ENCODE data around the gene TOGARAM2. TPM values are rescaled to one million over a fixed set of nuclear protein-coding genes. Genes with fewer than 3 reads are reported as not detected.

TOGARAM2 gene
- total and polyA plus RNA-seq, 2 experiments from 2014 or later = 1.8 TPM

DNA sequence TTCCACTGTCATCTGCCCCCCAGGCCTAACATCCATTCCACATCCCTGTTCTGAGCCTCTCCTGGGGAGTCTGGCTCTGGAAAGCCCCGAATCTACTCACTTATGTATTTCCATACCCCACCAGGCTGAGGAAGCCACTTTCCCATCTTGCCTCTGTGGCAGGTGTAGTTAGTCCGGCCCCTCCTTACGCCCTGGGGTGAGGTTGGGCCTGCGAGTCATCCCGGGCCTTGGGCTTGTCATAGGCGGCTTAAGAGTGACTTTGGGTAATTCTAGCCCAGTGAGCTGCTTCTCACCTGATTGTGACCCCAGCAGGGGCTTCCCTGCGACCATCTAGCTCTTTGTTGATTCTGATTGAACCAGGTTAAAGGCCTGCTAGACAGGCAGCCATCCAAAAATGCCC lies 72.1 kb downstream of the TOGARAM2 start:
- Histone ChIP-seq H3K27me3 (ENCODE audit: insufficient read depth) (no peaks in the 10 kb centered on the region), H3K9me2 (ENCODE audit: insufficient read depth) (no peaks in the 10 kb centered on the region), H3F3A (replicated peaks; ENCODE audit: low read depth) (no peaks in the 10 kb centered on the region), H3K4me3 (no peak overlapping the region), H4K20me1 (replicated peaks; ENCODE audit: insufficient read depth) (no peaks in the 10 kb centered on the region), H2AFZ (no peak overlapping the region), H3K79me2 (replicated peaks; ENCODE audit: insufficient read depth) (no peaks in the 10 kb centered on the region), H3K36me3 (ENCODE audit: insufficient read depth) (no peaks in the 10 kb centered on the region), H3K4me1 (ENCODE audit: insufficient read depth) (peaks cover 10% of the 10 kb centered on the region), H3K27ac (ENCODE audit: low read depth) (no peak overlapping the region), H3K4me2 (no peak overlapping the region)
- DNase-seq (ENCODE audit: low spot score) (peak; percentile 24), ATAC-seq (peak; percentile 76)
- no peak overlapping the region for H3K27ac Mint-ChIP-seq
- H3K4me3 Mint-ChIP-seq = no peak overlapping the region
- TF ChIP-seq EZH2phosphoT487 (IDR thresholded peaks at IDR 0.05; ENCODE audit: unreplicated experiment) (no peak), EZH2 (IDR thresholded peaks at IDR 0.05; ENCODE audit: low read depth, unreplicated experiment) (no peak), ZNF331 (CRISPR knock-in tag; IDR thresholded peaks at IDR 0.05; ENCODE audit: low read depth) (no peak), NANOG (IDR thresholded peaks at IDR 0.05; ENCODE audit: borderline replicate concordance) (no peak), CREB1 (CRISPR knock-in tag; IDR thresholded peaks at IDR 0.05; ENCODE audit: low read depth) (no peak), ZNF114 (CRISPR knock-in tag; IDR thresholded peaks at IDR 0.05) (no peak), STAT1 (IDR thresholded peaks at IDR 0.05; ENCODE audit: unreplicated experiment) (no peak)
- TF ChIP-seq, protein P1, sequence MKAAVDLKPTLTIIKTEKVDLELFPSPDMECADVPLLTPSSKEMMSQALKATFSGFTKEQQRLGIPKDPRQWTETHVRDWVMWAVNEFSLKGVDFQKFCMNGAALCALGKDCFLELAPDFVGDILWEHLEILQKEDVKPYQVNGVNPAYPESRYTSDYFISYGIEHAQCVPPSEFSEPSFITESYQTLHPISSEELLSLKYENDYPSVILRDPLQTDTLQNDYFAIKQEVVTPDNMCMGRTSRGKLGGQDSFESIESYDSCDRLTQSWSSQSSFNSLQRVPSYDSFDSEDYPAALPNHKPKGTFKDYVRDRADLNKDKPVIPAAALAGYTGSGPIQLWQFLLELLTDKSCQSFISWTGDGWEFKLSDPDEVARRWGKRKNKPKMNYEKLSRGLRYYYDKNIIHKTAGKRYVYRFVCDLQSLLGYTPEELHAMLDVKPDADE (IDR thresholded peaks at IDR 0.05) = no peak
- TF ChIP-seq, protein P2, sequence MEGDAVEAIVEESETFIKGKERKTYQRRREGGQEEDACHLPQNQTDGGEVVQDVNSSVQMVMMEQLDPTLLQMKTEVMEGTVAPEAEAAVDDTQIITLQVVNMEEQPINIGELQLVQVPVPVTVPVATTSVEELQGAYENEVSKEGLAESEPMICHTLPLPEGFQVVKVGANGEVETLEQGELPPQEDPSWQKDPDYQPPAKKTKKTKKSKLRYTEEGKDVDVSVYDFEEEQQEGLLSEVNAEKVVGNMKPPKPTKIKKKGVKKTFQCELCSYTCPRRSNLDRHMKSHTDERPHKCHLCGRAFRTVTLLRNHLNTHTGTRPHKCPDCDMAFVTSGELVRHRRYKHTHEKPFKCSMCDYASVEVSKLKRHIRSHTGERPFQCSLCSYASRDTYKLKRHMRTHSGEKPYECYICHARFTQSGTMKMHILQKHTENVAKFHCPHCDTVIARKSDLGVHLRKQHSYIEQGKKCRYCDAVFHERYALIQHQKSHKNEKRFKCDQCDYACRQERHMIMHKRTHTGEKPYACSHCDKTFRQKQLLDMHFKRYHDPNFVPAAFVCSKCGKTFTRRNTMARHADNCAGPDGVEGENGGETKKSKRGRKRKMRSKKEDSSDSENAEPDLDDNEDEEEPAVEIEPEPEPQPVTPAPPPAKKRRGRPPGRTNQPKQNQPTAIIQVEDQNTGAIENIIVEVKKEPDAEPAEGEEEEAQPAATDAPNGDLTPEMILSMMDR (conservative IDR thresholded peaks at IDR 0.05; ENCODE audit: low read depth in 2 of 2) = no peak
- TF ChIP-seq, protein P3, sequence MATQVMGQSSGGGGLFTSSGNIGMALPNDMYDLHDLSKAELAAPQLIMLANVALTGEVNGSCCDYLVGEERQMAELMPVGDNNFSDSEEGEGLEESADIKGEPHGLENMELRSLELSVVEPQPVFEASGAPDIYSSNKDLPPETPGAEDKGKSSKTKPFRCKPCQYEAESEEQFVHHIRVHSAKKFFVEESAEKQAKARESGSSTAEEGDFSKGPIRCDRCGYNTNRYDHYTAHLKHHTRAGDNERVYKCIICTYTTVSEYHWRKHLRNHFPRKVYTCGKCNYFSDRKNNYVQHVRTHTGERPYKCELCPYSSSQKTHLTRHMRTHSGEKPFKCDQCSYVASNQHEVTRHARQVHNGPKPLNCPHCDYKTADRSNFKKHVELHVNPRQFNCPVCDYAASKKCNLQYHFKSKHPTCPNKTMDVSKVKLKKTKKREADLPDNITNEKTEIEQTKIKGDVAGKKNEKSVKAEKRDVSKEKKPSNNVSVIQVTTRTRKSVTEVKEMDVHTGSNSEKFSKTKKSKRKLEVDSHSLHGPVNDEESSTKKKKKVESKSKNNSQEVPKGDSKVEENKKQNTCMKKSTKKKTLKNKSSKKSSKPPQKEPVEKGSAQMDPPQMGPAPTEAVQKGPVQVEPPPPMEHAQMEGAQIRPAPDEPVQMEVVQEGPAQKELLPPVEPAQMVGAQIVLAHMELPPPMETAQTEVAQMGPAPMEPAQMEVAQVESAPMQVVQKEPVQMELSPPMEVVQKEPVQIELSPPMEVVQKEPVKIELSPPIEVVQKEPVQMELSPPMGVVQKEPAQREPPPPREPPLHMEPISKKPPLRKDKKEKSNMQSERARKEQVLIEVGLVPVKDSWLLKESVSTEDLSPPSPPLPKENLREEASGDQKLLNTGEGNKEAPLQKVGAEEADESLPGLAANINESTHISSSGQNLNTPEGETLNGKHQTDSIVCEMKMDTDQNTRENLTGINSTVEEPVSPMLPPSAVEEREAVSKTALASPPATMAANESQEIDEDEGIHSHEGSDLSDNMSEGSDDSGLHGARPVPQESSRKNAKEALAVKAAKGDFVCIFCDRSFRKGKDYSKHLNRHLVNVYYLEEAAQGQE (IDR thresholded peaks at IDR 0.05; ENCODE audit: unreplicated experiment) = no peak
- no peaks in the 10 kb centered on the region for H3K9me3 Mint-ChIP-seq
- peaks cover 7% of the 10 kb centered on the region for H3K27me3 Mint-ChIP-seq (ENCODE audit: insufficient read depth, low read depth, poor library complexity)
- no peaks in the 10 kb centered on the region for H3K36me3 Mint-ChIP-seq (ENCODE audit: low read depth)
- H3K4me1 Mint-ChIP-seq = peaks cover 24% of the 10 kb centered on the region

Data from GM23338 (cell line).